Subcutaneous abdominal adipose tissue (tissue), 5 donors: Measurements from ENCODE around the gene TRAPPC3L.
A peak's percentile ranks its signal among the peaks of the same experiment; 100 is the strongest.

ENCODE experiments used
- H3K27ac ChIP-seq: one replicate; pipeline ENCODE4 v1.7.0; 2013; ENCODE audit warnings: low read depth, mild to moderate bottlenecking, inconsistent platforms, low read length, moderate library complexity
- H3K27me3 ChIP-seq, 5 donors: one replicate each; pipeline ENCODE4 v1.7.0; 2013; ENCODE audit warnings: low read length in 5 of 5, inconsistent platforms in 1 of 5; ENCODE audit not compliant: control insufficient read depth in 5 of 5, insufficient read depth in 4 of 5
- H3K36me3 ChIP-seq, 5 donors: one replicate each; pipeline ENCODE4 v1.7.0; 2013; ENCODE audit warnings: low read length in 5 of 5; ENCODE audit not compliant: control insufficient read depth in 5 of 5, insufficient read depth in 5 of 5
- H3K4me1 ChIP-seq, 5 donors: one replicate each; pipeline ENCODE4 v1.7.0; 2013; ENCODE audit warnings: low read length in 5 of 5, mild to moderate bottlenecking in 3 of 5, moderate library complexity in 1 of 5; ENCODE audit not compliant: control insufficient read depth in 5 of 5, insufficient read depth in 5 of 5
- H3K4me3 ChIP-seq, 5 donors: one replicate each; pipeline ENCODE4 v1.7.0; 2013; ENCODE audit warnings: low read length in 5 of 5, low read depth in 1 of 5
- H3K9ac ChIP-seq, 5 donors: one replicate each; pipeline ENCODE4 v1.7.0; 2013; ENCODE audit warnings: low read length in 5 of 5, mild to moderate bottlenecking in 4 of 5, moderate library complexity in 3 of 5
- H3K9me3 ChIP-seq, 5 donors: one replicate each; pipeline ENCODE4 v1.7.0; 2013; ENCODE audit warnings: low read length in 5 of 5; ENCODE audit not compliant: control insufficient read depth in 5 of 5
- donor health status: healthy.
- donor health status: healthy.
- donor health status: healthy.
- donor health status: healthy.
- donor health status: healthy.

Gene TRAPPC3L

DNA sequence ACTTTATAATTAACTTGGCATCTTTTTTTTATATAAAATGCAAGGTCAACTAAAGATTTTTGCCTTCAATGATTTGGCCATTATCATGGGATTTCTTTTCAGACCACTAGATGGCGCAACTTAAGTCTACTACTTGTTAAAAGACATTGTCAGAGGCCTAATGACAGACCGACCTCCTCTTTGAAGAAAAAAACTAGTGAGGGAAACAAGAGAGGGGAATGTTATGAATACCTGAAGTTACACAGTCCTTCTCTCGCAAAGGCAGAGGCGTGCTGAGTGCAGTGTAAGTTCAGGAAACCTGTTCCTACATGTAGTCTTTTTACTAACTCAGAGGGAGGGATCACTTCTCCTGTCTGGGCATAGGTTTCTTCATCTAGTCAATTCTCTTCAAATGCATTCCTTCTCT lies 9.3 kb downstream of the TRAPPC3L start:
- H3K36me3 ChIP-seq: no peaks in the 10 kb centered on the region
- H3K27me3 ChIP-seq: peaks cover 0 to 4% (median 0%) of the 10 kb centered on the region in 5 donors
- peak overlapping the region in 1 of 5 donors; percentile 8 for H3K9ac ChIP-seq
- H3K9me3 ChIP-seq: no peaks in the 10 kb centered on the region
- H3K4me3 ChIP-seq: no peak overlapping the region
- H3K27ac ChIP-seq: no peak overlapping the region
- peaks cover 0 to 7% (median 0%) of the 10 kb centered on the region in 5 donors for H3K4me1 ChIP-seq

GRCh38 chr6:116535109-116535508 lies 10.4 kb downstream of the TRAPPC3L start:
- H3K9me3 ChIP-seq: no peaks in the 10 kb centered on the region
- no peak overlapping the region for H3K27ac ChIP-seq
- H3K27me3 ChIP-seq: no peaks in the 10 kb centered on the region
- H3K9ac ChIP-seq: no peak overlapping the region
- H3K4me1 ChIP-seq: peaks cover 0 to 7% (median 0%) of the 10 kb centered on the region in 5 donors
- H3K4me3 ChIP-seq: no peak overlapping the region
- no peaks in the 10 kb centered on the region for H3K36me3 ChIP-seq

DNA sequence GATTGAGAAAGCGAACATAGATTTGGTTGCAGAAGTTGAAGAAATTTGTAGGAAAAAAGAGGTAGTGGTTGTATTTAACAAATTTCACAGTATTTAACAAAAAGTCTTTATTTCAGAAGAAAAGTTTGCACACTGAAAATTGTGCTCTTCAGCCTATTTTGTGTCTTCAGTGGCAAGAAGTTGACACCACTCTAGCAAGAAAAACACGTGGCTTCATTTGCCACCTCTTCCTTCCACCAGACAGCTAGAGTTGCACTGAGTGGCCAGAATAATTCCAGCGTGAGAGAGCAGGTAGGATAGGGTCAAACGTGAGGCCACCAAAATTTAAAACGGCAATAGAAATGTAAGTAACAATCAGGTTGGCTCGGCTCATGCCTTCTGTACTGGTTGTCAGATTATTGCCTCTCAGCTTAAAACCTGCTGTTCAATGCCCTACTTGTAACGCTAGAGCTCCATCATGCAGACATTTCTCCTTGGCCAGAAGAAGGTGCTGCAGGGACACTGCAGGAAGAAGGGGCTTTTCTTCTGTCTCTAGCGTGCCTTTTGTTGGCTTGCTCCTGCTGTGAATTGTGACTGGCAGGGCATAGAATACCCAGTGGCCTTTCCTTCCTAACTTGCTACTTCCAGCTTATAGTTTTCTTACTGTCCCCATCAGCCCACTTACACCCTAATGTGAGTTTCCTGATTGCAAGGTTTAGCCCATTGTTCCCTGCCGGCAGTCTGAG lies 12.1 kb downstream of the TRAPPC3L start:
- Histone ChIP-seq H3K4me3 (no peak overlapping the region), H3K36me3 (no peaks in the 10 kb centered on the region), H3K27ac (no peak overlapping the region), H3K9me3 (no peaks in the 10 kb centered on the region), H3K4me1 (peaks cover 0 to 21% (median 0%) of the 10 kb centered on the region in 5 donors), H3K9ac (no peak overlapping the region), H3K27me3 (no peaks in the 10 kb centered on the region)

- H3K27ac ChIP-seq: no peak overlapping the region
- H3K9ac ChIP-seq: no peak overlapping the region
- no peaks in the 10 kb centered on the region for H3K36me3 ChIP-seq
- no peaks in the 10 kb centered on the region for H3K27me3 ChIP-seq
- H3K9me3 ChIP-seq: no peaks in the 10 kb centered on the region
- H3K4me1 ChIP-seq: peaks cover 0 to 28% (median 0%) of the 10 kb centered on the region in 5 donors
- H3K4me3 ChIP-seq: no peak overlapping the region
Measured at GRCh38 chr6:116531675-116532570, 13.6 kb downstream of the TRAPPC3L start.

- no peak overlapping the region for H3K27ac ChIP-seq
- no peaks in the 10 kb centered on the region for H3K36me3 ChIP-seq
- no peaks in the 10 kb centered on the region for H3K27me3 ChIP-seq
- no peaks in the 10 kb centered on the region for H3K9me3 ChIP-seq
- peaks cover 0 to 43% (median 8%) of the 10 kb centered on the region in 5 donors for H3K4me1 ChIP-seq
- no peak overlapping the region for H3K4me3 ChIP-seq
- no peak overlapping the region for H3K9ac ChIP-seq
Measured at GRCh38 chr6:116530436-116530835, 15.0 kb downstream of the TRAPPC3L start.

DNA sequence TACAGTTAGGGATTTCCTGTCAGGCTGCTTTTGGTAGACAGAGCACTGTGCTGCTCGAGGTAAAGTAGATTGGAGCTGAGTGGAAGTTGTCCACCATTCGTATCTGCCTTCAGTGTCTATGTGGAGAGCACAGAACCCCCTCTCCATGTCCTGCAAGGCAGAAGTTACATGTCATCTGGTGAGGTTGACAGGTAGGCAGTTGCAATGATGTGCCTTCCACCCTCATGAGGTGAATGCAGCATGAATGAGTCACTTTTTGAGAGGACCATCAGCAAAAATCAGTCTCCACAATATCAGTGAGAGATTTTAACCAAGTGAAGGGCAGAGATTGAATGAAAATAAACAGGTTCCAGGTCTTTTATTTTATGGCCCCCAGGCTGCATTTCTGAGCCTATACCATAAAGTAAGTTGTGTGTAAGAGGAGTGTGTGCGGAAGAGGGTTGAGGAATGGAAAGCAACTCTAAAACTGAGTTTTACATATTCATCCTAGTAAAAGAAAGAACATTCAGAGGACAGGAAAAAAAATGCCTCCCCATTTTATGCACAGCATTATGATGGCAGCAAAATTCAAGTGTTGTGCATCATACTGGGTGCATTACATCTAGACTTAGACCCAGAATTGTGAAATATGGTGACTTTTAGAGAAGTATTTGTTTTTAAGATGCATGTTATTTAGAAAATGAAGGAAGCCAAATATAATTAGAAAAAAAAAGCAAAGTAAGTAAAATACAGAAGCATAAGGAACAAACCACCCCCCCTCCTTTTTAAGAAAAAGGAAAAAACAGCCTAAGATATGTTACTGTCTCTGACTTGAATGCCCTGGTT lies 15.8 kb downstream of the TRAPPC3L start:
- Histone ChIP-seq H3K4me3 (no peak overlapping the region), H3K27ac (no peak overlapping the region), H3K27me3 (no peaks in the 10 kb centered on the region), H3K9me3 (no peaks in the 10 kb centered on the region), H3K36me3 (no peaks in the 10 kb centered on the region), H3K9ac (no peak overlapping the region), H3K4me1 (peaks cover 0 to 50% (median 13%) of the 10 kb centered on the region in 5 donors)

- H3K4me1 ChIP-seq: peaks cover 0 to 49% (median 13%) of the 10 kb centered on the region in 5 donors
- no peaks in the 10 kb centered on the region for H3K27me3 ChIP-seq
- H3K27ac ChIP-seq: peak overlapping the region; percentile 11
Measured at GRCh38 chr6:116528780-116529179, 16.7 kb downstream of the TRAPPC3L start.

DNA sequence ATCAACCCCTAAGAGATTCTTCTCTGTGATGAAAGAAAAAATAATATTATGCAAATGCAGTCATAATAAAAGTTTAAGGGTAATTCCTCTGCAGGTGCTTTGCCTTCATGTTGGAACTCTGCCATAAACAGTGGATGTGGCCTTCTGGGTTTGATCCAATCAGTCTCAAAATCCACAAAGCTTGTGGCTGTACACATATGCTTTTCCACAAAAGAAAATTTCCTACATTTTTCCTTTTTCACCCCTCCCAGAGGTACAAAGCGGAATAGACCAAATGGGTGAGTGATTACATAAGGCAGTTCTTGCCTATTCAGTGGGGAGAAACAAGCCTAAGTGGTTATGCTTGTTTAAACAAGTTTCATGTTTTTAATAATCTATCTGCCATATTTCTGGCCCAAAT lies 17.4 kb downstream of the TRAPPC3L start:
- Histone ChIP-seq H3K4me3 (no peak overlapping the region), H3K9ac (no peak overlapping the region), H3K36me3 (no peaks in the 10 kb centered on the region), H3K4me1 (peaks cover 0 to 45% (median 13%) of the 10 kb centered on the region in 5 donors), H3K27me3 (no peaks in the 10 kb centered on the region), H3K9me3 (no peaks in the 10 kb centered on the region), H3K27ac (peak overlapping the region; percentile 11)

More at GRCh38 chr6:116528780-116529179, 16.7 kb downstream of the TRAPPC3L start:
- Histone ChIP-seq H3K4me3 (peak overlapping the region in 2 of 5 donors; percentile 17 to 39), H3K9ac (peak overlapping the region in 1 of 5 donors; percentile 43), H3K36me3 (no peaks in the 10 kb centered on the region), H3K9me3 (no peaks in the 10 kb centered on the region)

DNA sequence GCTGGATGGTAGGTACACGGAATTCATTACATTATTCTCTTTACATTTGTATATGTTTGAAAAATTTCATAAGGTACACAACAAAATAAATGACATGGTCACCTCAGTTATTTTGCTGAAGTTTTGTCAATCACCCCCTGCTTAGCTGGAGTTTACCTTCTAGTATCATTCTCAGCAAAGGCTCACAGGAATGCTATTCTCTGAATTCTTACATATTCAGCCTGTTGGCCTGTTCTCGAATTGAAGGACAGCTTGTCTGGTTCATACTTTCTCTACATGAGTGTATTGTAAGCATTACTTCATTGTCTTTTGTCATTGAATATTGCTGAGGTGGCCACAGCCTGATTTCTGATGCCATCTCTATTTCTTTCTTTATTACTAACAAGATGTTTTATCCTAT lies 21.2 kb downstream of the TRAPPC3L start:
- Histone ChIP-seq H3K9me3 (no peaks in the 10 kb centered on the region), H3K9ac (no peak overlapping the region), H3K27ac (no peak overlapping the region), H3K4me1 (peaks cover 0 to 36% (median 13%) of the 10 kb centered on the region in 5 donors), H3K36me3 (no peaks in the 10 kb centered on the region), H3K27me3 (no peaks in the 10 kb centered on the region), H3K4me3 (no peak overlapping the region)
